ENCODE results near the gene OPRL1.
A peak's percentile ranks its signal among the peaks of the same experiment; 100 is the strongest.

Gene OPRL1

GRCh38 chr20:64056889-64057627, 22.8 kb upstream of the OPRL1 start:
- no peak for DNase-seq (ENCODE audit: low read depth)

DNA sequence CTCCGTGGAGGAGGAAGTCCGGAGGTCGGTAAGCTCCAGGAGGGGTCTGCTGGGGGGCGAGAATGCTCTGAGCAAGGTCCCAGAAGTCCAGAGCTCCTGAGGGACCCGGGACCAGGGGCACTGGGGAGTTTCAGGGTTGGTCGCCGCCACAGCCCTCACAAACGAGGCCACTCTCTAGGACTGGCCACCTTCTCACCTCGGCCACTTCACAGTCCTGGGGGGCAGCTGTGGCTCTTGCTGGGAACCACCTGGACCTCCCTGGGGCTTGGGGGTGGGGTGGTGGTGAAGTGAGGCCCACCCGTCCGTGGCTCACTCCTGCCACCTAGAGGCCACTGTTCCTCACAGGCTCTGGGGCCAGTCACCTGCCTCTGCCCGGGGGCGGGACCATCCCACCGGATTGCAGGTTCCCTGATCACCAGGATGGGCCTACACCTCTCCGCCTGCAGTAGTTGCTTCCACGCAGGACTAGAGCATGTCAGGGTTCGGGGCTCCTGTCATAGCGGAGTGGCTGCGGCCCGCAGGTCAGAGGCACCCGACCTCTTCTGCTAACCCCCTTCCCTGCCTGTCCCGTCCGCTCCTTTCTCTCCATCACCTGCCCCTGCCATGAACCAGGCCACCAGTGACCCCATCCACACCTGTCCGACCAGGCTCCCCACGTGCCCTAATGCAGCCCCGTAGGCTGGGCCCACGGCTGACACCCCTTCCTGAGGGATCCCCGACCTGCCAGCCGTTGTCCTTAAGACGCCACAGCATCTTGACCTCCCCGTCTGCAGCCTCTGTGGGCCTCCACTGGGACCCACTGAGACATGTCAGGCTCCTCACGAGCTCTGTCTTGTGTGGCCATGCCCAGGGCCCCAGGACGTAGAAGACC, 22.0 kb upstream of the OPRL1 start:
- peak; percentile 70 for DNase-seq (ENCODE audit: low read depth)

DNA sequence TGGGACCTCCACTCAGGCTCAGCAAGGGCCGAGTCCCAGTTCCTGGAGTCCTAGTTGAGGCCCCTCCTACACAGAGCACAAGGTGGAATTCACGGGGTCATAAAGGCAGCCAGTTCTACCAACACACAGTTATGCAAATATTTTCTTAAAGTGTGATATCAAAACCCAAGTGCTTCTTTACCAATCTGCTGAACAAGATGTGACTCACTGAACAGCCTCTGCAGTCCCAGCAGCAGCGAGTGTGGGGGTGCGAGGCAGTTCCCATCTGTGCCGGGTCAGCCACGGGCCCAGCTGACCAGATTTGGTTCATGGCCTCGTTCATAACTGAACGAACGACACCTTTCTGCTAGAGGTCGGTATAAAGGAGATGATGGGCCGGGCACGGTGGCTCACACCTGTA, 21.3 kb upstream of the OPRL1 start:
- no peak for DNase-seq (ENCODE audit: low read depth)

DNA sequence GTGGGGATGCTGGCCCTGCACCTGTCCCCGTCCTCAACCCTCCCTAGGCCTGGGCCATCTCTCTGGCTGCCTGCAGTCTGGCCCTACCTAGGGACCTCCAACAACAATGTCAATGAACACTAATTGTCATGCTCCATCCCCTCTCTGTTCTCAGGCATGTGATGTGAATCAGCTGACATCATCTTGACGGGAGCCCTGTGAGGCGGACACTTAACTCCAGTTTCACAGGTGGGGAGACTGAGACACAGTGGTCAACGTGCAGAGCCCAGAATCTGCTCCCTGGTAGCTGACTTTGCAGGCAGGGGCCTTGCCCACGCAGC, 17.6 kb upstream of the OPRL1 start:
- DNase-seq (ENCODE audit: low read depth) = no peak

GRCh38 chr20:64062596-64063388, 17.1 kb upstream of the OPRL1 start, which contains the start of gene TCEA2:
Gene TCEA2 (plus strand): TSS chr20:64063198. CDS start chr20:64063313, 115 bp downstream.
- DNase-seq (ENCODE audit: low read depth) = peak; percentile 88

DNA sequence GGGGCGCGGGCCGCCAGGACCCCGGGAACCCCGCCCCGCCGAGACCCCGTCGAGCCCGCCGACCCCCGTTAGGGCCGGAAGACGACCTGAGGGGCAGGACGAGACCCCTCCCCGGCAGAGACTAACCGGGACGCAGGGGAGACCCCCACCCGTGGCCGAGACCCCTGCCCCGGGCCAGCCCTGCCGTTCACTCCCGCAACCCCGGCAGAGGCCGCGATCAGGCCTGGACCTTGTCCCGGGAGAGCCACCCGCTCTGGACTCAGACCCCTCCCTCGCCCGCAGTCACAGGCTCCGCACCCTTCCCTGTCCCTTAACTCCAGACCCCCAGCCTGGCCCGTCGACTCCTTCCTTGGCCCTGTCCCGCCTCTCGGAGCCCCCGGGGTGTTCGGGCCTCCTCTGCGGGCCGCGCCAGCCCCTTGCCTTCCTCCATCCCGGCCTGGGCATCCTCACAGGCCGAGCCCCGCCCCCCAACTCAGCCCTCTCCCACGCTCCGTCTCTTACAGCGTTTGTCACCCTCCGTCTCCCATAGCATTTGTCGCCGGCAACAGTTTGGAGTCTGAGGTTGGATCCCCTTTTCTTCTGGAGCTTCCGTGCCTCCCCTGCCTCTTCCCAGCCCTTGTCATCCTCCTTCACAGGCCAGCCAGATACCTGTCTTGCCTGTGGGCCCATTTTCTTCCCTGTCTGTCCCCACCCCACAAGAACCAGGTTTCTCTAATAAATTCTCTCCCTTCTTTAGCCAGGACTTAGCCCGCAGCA, 16.3 kb upstream of the OPRL1 start:
- DNase-seq (ENCODE audit: low read depth) = no peak

DNA sequence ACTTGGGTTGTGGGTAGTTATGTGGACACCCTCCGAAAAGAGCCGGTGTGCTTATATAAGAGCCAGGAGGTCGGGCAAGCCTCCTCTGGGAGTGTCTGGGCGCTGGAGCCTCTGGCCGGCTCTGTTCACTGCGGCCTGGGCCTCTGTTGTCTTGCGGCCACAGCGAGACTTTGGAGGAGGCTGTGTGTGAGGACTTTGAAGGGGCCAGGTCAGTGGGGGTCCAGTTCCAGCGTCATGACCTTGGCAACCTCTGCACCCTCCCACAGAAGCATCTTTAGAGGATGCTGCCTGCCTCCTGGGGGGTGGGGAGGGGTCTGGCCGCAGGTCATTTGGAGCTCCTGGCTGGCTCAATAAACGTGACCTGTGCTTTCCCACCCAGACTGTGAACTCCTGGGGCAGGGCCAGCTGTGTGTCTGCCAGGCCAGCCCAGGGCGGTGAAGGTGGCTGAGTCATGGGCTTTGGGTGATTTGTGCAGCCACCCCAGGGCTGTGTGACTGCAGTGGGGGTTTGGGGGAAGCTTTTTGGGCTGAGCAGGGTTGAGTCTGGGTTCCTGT, 15.7 kb upstream of the OPRL1 start:
- no peak for DNase-seq (ENCODE audit: low read depth)

GRCh38 chr20:64065062-64065973, 14.6 kb upstream of the OPRL1 start:
- DNase-seq (ENCODE audit: low read depth) = no peak

- no peak for DNase-seq (ENCODE audit: low read depth)
These were observed 13.9 kb upstream of the OPRL1 start for GRCh38 chr20:64065974-64066343.

GRCh38 chr20:64067005-64067632, 12.8 kb upstream of the OPRL1 start:
- no peak for DNase-seq (ENCODE audit: low read depth)

DNA sequence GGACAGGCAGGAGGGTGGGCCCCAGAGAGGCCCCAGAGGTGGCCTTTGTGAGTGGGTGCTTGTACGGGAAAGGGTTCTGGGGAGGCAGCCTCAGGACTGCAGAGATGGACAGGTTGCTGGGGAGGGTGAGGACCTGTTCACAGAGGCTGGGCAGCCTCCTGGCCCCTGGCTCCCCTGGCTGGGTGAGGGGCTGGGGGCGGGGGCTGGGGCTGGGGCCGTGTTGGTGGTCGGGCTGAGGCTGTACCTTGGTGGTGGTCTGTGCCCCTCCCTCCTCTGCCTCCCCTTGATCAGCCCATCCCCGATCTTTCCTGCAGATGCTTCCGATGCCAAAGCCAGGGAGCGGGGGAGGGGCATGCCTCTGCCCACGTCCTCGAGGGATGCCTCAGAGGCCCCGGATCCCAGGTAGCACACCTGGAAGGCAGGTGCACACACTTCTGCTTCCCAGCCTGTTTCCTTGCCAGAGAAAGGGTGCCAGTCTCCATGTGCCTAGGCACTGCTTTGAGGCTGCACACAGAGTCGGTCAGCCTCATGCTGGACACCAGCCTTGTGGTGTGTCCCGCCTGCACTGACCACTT, 12.1 kb upstream of the OPRL1 start:
- DNase-seq (ENCODE audit: low read depth) = no peak

DNA sequence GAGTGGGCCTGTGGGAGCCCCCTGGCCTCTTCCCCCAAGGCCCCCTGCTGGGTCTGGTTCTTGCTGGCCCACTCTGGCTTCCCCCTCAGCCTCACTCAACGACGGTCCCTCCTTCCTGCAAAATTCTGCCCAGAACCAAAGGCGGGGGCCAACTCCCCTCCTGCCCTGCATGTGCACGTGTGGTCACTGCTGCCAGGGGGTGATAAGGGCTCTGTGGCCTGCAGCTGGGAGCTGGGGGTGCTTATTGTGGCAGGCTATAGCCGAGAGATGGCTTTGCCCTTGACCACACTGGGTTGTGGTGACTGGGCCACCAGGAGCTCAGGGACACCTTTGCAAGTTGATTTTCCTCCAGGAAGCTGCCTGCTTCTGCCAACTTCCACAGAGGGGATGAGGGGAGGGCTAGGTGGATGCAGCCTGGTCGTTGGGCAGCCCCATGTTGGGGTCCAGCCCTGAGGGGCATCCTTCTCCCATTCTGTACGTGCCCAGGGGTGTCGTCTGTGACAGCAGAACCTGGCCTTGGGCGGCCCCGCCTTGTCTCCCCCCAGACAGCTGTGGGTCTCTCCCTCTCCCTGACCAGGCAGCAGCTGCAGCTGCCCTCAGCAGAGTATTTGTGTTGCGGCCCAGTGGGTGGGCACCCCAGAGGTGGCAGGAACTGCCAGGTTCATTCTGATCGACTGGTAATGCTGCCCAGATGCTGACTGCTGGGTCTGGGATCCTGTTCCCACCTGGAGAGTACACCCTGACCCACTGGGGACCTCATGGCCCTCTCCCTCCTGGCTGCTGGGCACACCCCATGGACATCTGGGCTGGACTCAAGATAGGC, 11.3 kb upstream of the OPRL1 start:
- no peak for DNase-seq (ENCODE audit: low read depth)

- DNase-seq (ENCODE audit: low read depth) = no peak
These were observed 10.7 kb upstream of the OPRL1 start for GRCh38 chr20:64069209-64069613.

DNA sequence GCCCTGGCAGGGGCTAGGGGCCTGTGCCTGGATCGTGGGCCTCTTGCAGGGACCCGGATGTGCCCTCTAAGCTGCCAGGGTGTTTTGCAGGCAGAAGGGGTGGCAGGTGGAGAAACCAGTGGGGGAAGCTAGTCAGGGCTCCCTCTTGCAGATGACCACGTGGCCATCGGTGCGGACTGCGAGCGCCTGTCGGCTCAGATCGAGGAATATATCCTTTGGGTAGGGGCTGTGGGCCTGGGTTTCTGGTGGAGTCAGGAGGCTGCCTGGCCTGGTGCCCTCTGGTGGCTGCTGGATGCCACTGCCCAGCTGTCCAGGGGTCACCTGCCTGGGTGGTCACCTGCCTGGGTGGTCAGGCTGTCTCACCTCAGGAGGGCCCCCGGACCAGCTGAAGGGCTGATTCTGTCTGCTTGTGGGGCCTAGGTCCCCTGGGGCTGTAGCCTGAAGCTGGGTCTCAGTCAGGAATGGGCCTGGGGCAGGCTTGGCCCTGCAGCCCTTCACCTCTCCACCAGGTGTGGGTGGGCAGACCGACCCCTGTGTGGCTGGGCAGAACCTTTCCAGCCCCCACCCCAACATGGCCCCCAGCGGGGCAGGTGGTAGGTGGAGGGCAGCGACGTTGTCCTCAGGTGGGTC, 10.2 kb upstream of the OPRL1 start:
- no peak for DNase-seq (ENCODE audit: low read depth)

GRCh38 chr20:64070244-64070993, 9.5 kb upstream of the OPRL1 start:
- no peak for DNase-seq (ENCODE audit: low read depth)

- DNase-seq (ENCODE audit: low read depth) = no peak
These were observed 8.2 kb upstream of the OPRL1 start for GRCh38 chr20:64071341-64072332.

All from stimulated activated CD8-positive, alpha-beta memory T cell treated with anti-CD3 and anti-CD28 coated beads, Interleukin-12 subunit alpha, Interleukin-12 subunit beta, amount 100 ng/mL, for 1 hour (primary cell).